PFSK-1 (cell line): Measurements from ENCODE around the gene KCNIP1.

Experiments
- POLR2AphosphoS5 ChIP-seq: IDR thresholded peaks from 2 replicates; pipeline ENCODE4 v1.6.1; 2012; ENCODE audit warnings: low read depth, mild to moderate bottlenecking, control low read depth, low read length, moderate library complexity
- REST ChIP-seq, 2 experiments: IDR thresholded peaks; 2 replicates each; pipeline versions ENCODE4 v1.6.1 to v1.8.0; 2011 to 2012; ENCODE audit warnings: low read depth in 2 of 2, low read length in 2 of 2, control low read depth in 1 of 2, inconsistent platforms in 1 of 2, mild to moderate bottlenecking in 1 of 2, moderate library complexity in 1 of 2; ENCODE audit not compliant: insufficient read depth in 1 of 2
- TAF1 ChIP-seq: IDR thresholded peaks from 2 replicates; pipeline ENCODE4 v1.6.1; 2012; ENCODE audit warnings: low read length, control low read depth, borderline replicate concordance; ENCODE audit not compliant: insufficient read depth

GRCh38 chr5:170481849-170482248 lies 22.0 kb upstream of the KCNIP1 start:
- TF ChIP-seq POLR2AphosphoS5 = no peak
- no peak for TF ChIP-seq REST (IDR thresholded peaks at IDR 0.05; ENCODE audit: insufficient read depth in 1 of 2, low read depth in 2 of 2, low read length in 2 of 2)
- no peak for TF ChIP-seq TAF1
